ENCODE results near the gene PTK7.

PTK7 gene

GRCh38 chr6:43146709-43147688, 70.9 kb downstream of the PTK7 start:
- no peak for DNase-seq

- DNase-seq, result no peak
Measured at GRCh38 chr6:43147691-43148477, 71.8 kb downstream of the PTK7 start.

- no peak for DNase-seq
Measured at GRCh38 chr6:43149265-43149664, 73.2 kb downstream of the PTK7 start.

- DNase-seq, result no peak
Measured at GRCh38 chr6:43150051-43150751, 74.1 kb downstream of the PTK7 start.

- DNase-seq, result no peak
Measured at GRCh38 chr6:43159599-43159998, 83.5 kb downstream of the PTK7 start.

- no peak for DNase-seq
Measured at GRCh38 chr6:43163899-43164298, 87.8 kb downstream of the PTK7 start.

- DNase-seq, result no peak
Measured at GRCh38 chr6:43170417-43170930, 94.4 kb downstream of the PTK7 start.

GRCh38 chr6:43170931-43171706, 95.0 kb downstream of the PTK7 start, which contains the start of gene SRF:
Gene SRF, plus strand, starts transcription at chr6:43171269. Its CDS starts 388 bp downstream, at chr6:43171657.
- peak; percentile 99 for DNase-seq

GRCh38 chr6:43171707-43172103, 95.6 kb downstream of the PTK7 start:
- DNase-seq, result no peak

- DNase-seq, result no peak
Measured at GRCh38 chr6:43172104-43173007, 96.2 kb downstream of the PTK7 start.

- DNase-seq, result no peak
Measured at GRCh38 chr6:43173591-43174262, 97.6 kb downstream of the PTK7 start.

GRCh38 chr6:43174263-43175112, 98.4 kb downstream of the PTK7 start:
- DNase-seq, result peak; percentile 22 to 55

- no peak for DNase-seq
Measured at GRCh38 chr6:43175676-43176422, 99.7 kb downstream of the PTK7 start.

- no peak for DNase-seq
Measured at GRCh38 chr6:43176423-43176786, 100.3 kb downstream of the PTK7 start.

- no peak for DNase-seq
Measured at GRCh38 chr6:43178150-43178549, 102.0 kb downstream of the PTK7 start.

- no peak for DNase-seq
Measured at GRCh38 chr6:43178951-43179830, 103.1 kb downstream of the PTK7 start.

GRCh38 chr6:43180058-43180457, 103.9 kb downstream of the PTK7 start:
- DNase-seq, result no peak

GRCh38 chr6:43180985-43181384, 104.9 kb downstream of the PTK7 start:
- DNase-seq, result no peak
